ENCODE measurements around the gene ARHGAP20.

The ARHGAP20 gene

GRCh38 chr11:110614031-110614430, 98.2 kb downstream of the ARHGAP20 start:
- DNase-seq (ENCODE audit: low read depth in 2 of 2), result no peak

- DNase-seq (ENCODE audit: low read depth in 2 of 2), result no peak
Measured at GRCh38 chr11:110613197-110613918, 98.9 kb downstream of the ARHGAP20 start.

GRCh38 chr11:110606415-110606814, 105.8 kb downstream of the ARHGAP20 start:
- no peak for DNase-seq (ENCODE audit: low read depth in 2 of 2)

GRCh38 chr11:110601936-110602335, 110.3 kb downstream of the ARHGAP20 start:
- no peak for DNase-seq (ENCODE audit: low read depth in 2 of 2)

GRCh38 chr11:110600322-110600721, 111.9 kb downstream of the ARHGAP20 start:
- DNase-seq (ENCODE audit: low read depth in 2 of 2), result no peak

- DNase-seq (ENCODE audit: low read depth in 2 of 2), result no peak
Measured at GRCh38 chr11:110599207-110599606, 113.0 kb downstream of the ARHGAP20 start.

- DNase-seq (ENCODE audit: low read depth in 2 of 2), result no peak
Measured at GRCh38 chr11:110598725-110599124, 113.5 kb downstream of the ARHGAP20 start.

GRCh38 chr11:110587972-110588371, 124.3 kb downstream of the ARHGAP20 start:
- no peak for DNase-seq (ENCODE audit: low read depth in 2 of 2)

- DNase-seq (ENCODE audit: low read depth in 2 of 2), result no peak
Measured at GRCh38 chr11:110587129-110587528, 125.1 kb downstream of the ARHGAP20 start.

GRCh38 chr11:110584150-110584549, 128.1 kb downstream of the ARHGAP20 start:
- no peak for DNase-seq (ENCODE audit: low read depth in 2 of 2)

- DNase-seq (ENCODE audit: low read depth in 2 of 2), result no peak
Measured at GRCh38 chr11:110582728-110583432, 129.4 kb downstream of the ARHGAP20 start.

- no peak for DNase-seq (ENCODE audit: low read depth in 2 of 2)
Measured at GRCh38 chr11:110580571-110580970, 131.7 kb downstream of the ARHGAP20 start.

- DNase-seq (ENCODE audit: low read depth in 2 of 2), result no peak
Measured at GRCh38 chr11:110573411-110573810, 138.8 kb downstream of the ARHGAP20 start.

GRCh38 chr11:110571081-110571720, 141.0 kb downstream of the ARHGAP20 start:
- no peak for DNase-seq (ENCODE audit: low read depth in 2 of 2)

GRCh38 chr11:110566577-110566976, 145.7 kb downstream of the ARHGAP20 start:
- no peak for DNase-seq (ENCODE audit: low read depth in 2 of 2)

- no peak for DNase-seq (ENCODE audit: low read depth in 2 of 2)
Measured at GRCh38 chr11:110565357-110566336, 146.6 kb downstream of the ARHGAP20 start.

- no peak for DNase-seq (ENCODE audit: low read depth in 2 of 2)
Measured at GRCh38 chr11:110564676-110565356, 147.4 kb downstream of the ARHGAP20 start.

- DNase-seq (ENCODE audit: low read depth in 2 of 2), result no peak
Measured at GRCh38 chr11:110544779-110545178, 167.5 kb downstream of the ARHGAP20 start.

- no peak for DNase-seq (ENCODE audit: low read depth in 2 of 2)
Measured at GRCh38 chr11:110538154-110538553, 174.1 kb downstream of the ARHGAP20 start.

- DNase-seq (ENCODE audit: low read depth in 2 of 2), result no peak
Measured at GRCh38 chr11:110530900-110531741, 181.1 kb downstream of the ARHGAP20 start.
